ENCODE data around the gene FBN2. TPM values are rescaled to one million over a fixed set of nuclear protein-coding genes. Genes with fewer than 3 reads are reported as not detected.

Gene FBN2
- total and polyA plus RNA-seq, 2 experiments from 2014 or later, result 41.0 to 143 TPM

DNA sequence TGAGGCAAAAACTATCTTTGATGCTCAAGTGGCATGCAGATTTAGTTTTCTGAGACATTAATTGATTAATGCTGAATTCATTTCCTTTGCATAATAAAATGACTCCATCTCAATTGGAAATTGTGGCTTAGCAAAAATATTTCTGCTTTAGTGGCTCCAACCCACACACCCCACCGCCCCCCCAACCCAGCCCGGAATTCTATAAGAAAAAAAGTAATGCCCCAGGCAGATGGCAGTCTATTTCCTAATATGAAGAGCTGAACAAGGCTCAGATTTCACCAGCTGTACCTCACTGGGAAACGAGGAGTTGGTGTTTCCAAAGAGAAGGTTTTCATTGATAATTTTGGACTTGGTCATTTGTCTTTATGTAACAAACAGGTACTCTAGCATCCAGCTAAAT is 182.1 kb downstream of the FBN2 start:
- H3K4me2 ChIP-seq, result no peak overlapping the region
- H3K27me3 ChIP-seq, result no peaks in the 10 kb centered on the region
- H3K9me3 ChIP-seq (ENCODE audit: low read depth), result no peaks in the 10 kb centered on the region
- H2AFZ ChIP-seq, result no peak overlapping the region
- TF ChIP-seq EZH2phosphoT487 (IDR thresholded peaks at IDR 0.05; ENCODE audit: low read depth, severe bottlenecking, unreplicated experiment) (no peak), EZH2 (IDR thresholded peaks at IDR 0.05; ENCODE audit: borderline replicate concordance) (no peak)
- TF ChIP-seq, protein P1, sequence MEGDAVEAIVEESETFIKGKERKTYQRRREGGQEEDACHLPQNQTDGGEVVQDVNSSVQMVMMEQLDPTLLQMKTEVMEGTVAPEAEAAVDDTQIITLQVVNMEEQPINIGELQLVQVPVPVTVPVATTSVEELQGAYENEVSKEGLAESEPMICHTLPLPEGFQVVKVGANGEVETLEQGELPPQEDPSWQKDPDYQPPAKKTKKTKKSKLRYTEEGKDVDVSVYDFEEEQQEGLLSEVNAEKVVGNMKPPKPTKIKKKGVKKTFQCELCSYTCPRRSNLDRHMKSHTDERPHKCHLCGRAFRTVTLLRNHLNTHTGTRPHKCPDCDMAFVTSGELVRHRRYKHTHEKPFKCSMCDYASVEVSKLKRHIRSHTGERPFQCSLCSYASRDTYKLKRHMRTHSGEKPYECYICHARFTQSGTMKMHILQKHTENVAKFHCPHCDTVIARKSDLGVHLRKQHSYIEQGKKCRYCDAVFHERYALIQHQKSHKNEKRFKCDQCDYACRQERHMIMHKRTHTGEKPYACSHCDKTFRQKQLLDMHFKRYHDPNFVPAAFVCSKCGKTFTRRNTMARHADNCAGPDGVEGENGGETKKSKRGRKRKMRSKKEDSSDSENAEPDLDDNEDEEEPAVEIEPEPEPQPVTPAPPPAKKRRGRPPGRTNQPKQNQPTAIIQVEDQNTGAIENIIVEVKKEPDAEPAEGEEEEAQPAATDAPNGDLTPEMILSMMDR (IDR thresholded peaks at IDR 0.05; ENCODE audit: poor library complexity), result no peak
- peaks cover 20% of the 10 kb centered on the region for H3K4me1 ChIP-seq (ENCODE audit: insufficient read depth)
- no peaks in the 10 kb centered on the region for H3K36me3 ChIP-seq (replicated peaks; ENCODE audit: insufficient read depth, low read depth)
- no peaks in the 10 kb centered on the region for H3K79me2 ChIP-seq
- H3K4me3 ChIP-seq, result no peak overlapping the region
- H3K27ac ChIP-seq, result no peak overlapping the region
- DNase-seq (ENCODE audit: low spot score), result no peak
- 71% methylated on average over 3 of the region's 3 CpGs for WGBS (ENCODE audit: low lambda C conversion rate, missing lambda C conversion rate)
- no peaks in the 10 kb centered on the region for H3K9me2 ChIP-seq (replicated peaks; ENCODE audit: insufficient read depth)
- no peaks in the 10 kb centered on the region for H4K20me1 ChIP-seq (ENCODE audit: insufficient read depth, poor library complexity, severe bottlenecking)

DNA sequence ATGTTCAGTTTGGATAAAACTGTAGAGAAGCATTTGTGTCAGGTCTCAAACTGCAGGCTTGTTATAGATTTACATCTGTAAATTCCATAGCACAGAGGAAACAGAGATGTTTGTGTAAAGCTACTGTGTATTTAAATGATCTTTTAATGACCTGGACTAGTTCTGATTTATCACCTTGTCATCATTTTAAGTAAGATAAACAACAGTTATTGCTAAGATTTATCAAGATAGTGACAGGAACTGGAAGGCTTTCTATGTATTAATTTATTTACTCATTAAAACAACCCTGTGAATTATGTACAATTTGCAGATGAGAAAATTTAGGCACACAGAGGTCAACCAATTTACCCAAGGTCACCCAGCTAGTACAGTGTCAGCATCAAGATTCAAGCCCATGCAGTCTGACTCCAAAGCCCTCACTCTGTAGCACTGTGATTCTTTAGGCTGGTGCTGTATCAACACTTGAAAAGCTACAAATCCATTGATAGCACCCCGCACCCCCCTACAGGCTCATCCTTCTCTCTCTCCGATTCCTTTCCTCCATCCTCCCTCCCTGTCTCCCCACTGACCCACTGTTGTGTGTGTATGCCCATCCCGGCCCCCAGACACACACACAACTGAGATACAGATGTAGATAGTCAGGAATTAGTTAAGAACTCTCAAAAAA is 184.5 kb downstream of the FBN2 start:
- peaks cover 2% of the 10 kb centered on the region for H3K4me1 ChIP-seq (ENCODE audit: insufficient read depth)
- H3K27me3 ChIP-seq, result no peaks in the 10 kb centered on the region
- H3K9me3 ChIP-seq (ENCODE audit: low read depth), result no peaks in the 10 kb centered on the region
- H3K4me3 ChIP-seq, result no peak overlapping the region
- WGBS (ENCODE audit: low lambda C conversion rate, missing lambda C conversion rate), result 90% methylated on average over 3 of the region's 3 CpGs
- H3K36me3 ChIP-seq (replicated peaks; ENCODE audit: insufficient read depth, low read depth), result no peaks in the 10 kb centered on the region
- H3K79me2 ChIP-seq, result no peaks in the 10 kb centered on the region
- no peak overlapping the region for H3K27ac ChIP-seq
- TF ChIP-seq EZH2phosphoT487 (IDR thresholded peaks at IDR 0.05; ENCODE audit: low read depth, severe bottlenecking, unreplicated experiment) (no peak), EZH2 (IDR thresholded peaks at IDR 0.05; ENCODE audit: borderline replicate concordance) (no peak)
- TF ChIP-seq, protein P1 (IDR thresholded peaks at IDR 0.05; ENCODE audit: poor library complexity), result no peak
- no peak overlapping the region for H2AFZ ChIP-seq
- H4K20me1 ChIP-seq (ENCODE audit: insufficient read depth, poor library complexity, severe bottlenecking), result no peaks in the 10 kb centered on the region
- no peak overlapping the region for H3K4me2 ChIP-seq
- DNase-seq (ENCODE audit: low spot score), result no peak
- no peaks in the 10 kb centered on the region for H3K9me2 ChIP-seq (replicated peaks; ENCODE audit: insufficient read depth)

DNA sequence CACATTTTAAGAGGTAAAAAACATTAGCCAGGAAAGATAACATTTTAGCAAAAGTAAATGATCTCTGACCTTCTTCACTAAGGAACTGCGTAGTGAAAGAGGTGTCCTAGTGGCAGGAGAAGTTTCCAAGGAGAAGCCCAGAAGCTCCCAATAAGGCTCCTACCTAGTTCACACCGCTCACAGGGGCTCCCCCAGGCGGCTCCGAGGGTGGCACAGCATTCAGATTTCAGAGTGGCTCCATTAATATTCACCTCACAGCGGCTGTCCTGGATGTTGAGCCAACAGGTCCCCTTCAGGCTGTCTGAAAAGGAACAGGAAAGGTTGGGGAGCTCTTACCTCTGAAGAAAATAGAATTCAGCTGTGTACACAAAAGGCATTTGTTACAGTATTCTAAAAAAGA is 187.3 kb downstream of the FBN2 start:
- H3K27me3 ChIP-seq, result no peaks in the 10 kb centered on the region
- 94% methylated on average over 5 of the region's 5 CpGs for WGBS (ENCODE audit: low lambda C conversion rate, missing lambda C conversion rate)
- no peaks in the 10 kb centered on the region for H4K20me1 ChIP-seq (ENCODE audit: insufficient read depth, poor library complexity, severe bottlenecking)
- TF ChIP-seq, protein P1 (IDR thresholded peaks at IDR 0.05; ENCODE audit: poor library complexity), result no peak
- no peak for TF ChIP-seq EZH2phosphoT487 (IDR thresholded peaks at IDR 0.05; ENCODE audit: low read depth, severe bottlenecking, unreplicated experiment)
- TF ChIP-seq EZH2 (IDR thresholded peaks at IDR 0.05; ENCODE audit: borderline replicate concordance), result no peak
- DNase-seq (ENCODE audit: low spot score), result no peak
- H3K4me3 ChIP-seq, result no peak overlapping the region
- H3K4me1 ChIP-seq (ENCODE audit: insufficient read depth), result no peaks in the 10 kb centered on the region
- H3K36me3 ChIP-seq (replicated peaks; ENCODE audit: insufficient read depth, low read depth), result no peaks in the 10 kb centered on the region
- H3K4me2 ChIP-seq, result no peak overlapping the region
- H3K79me2 ChIP-seq, result no peaks in the 10 kb centered on the region
- no peak overlapping the region for H3K27ac ChIP-seq
- no peaks in the 10 kb centered on the region for H3K9me3 ChIP-seq (ENCODE audit: low read depth)
- H3K9me2 ChIP-seq (replicated peaks; ENCODE audit: insufficient read depth), result no peaks in the 10 kb centered on the region
- H2AFZ ChIP-seq, result no peak overlapping the region
